AG10803 (cell line): Measurements from ENCODE around the gene NRTN.

ENCODE experiments used
- DNase-seq: peaks from one replicate; pipeline ENCODE4 v3.0.0; 2010; ENCODE audit warnings: low read depth
- H3K4me3 ChIP-seq: 2 replicates; pipeline ENCODE4 v1.5.1; 2011; ENCODE audit warnings: mild to moderate bottlenecking, low read length, control low read depth
- TF ChIP-seq, protein P1 (sequence below): conservative IDR thresholded peaks from 2 replicates; pipeline ENCODE4 v1.5.1; 2011; ENCODE audit warnings: mild to moderate bottlenecking, low read length, control low read depth, inconsistent platforms

Gene NRTN

DNA sequence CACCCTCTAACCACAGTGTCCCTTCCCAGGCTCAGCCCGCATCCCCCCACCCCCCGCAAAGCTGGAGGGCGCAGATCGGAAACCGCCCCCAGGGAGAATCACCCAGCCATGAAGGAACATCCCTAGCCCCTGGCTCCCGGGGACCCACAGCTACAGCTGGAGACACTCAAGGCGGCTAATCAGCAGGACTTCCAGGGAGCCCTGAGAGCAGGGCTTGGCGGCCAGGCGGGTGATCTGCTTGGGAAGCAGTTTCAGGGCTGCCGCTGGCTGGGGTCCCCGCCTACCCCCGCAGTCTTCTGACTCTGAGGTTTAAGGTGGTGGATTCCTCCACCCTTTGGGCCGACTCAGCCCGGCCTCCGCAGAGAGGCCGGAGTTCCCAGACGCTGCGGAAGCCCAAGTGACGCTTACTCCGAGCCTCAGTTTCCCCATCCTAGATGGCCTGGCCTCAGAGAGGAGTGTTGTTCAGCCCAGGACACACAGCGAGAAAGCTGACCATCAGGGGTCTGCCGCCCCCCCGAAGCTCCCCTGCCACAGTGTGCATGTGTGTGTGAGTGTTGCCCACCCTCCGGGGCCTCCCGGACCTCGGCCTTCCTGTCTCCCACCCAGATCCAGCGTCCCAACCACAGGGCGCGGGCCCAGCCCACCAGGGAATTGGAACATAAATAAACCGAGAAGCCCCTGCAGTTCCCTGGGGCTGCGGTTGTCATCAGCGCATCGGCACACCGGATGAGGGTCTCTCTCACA lies 24.9 kb downstream of the NRTN start:
- DNase-seq = no peak
- H3K4me3 ChIP-seq = no peak overlapping the region
- TF ChIP-seq, protein P1, sequence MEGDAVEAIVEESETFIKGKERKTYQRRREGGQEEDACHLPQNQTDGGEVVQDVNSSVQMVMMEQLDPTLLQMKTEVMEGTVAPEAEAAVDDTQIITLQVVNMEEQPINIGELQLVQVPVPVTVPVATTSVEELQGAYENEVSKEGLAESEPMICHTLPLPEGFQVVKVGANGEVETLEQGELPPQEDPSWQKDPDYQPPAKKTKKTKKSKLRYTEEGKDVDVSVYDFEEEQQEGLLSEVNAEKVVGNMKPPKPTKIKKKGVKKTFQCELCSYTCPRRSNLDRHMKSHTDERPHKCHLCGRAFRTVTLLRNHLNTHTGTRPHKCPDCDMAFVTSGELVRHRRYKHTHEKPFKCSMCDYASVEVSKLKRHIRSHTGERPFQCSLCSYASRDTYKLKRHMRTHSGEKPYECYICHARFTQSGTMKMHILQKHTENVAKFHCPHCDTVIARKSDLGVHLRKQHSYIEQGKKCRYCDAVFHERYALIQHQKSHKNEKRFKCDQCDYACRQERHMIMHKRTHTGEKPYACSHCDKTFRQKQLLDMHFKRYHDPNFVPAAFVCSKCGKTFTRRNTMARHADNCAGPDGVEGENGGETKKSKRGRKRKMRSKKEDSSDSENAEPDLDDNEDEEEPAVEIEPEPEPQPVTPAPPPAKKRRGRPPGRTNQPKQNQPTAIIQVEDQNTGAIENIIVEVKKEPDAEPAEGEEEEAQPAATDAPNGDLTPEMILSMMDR = no peak

DNA sequence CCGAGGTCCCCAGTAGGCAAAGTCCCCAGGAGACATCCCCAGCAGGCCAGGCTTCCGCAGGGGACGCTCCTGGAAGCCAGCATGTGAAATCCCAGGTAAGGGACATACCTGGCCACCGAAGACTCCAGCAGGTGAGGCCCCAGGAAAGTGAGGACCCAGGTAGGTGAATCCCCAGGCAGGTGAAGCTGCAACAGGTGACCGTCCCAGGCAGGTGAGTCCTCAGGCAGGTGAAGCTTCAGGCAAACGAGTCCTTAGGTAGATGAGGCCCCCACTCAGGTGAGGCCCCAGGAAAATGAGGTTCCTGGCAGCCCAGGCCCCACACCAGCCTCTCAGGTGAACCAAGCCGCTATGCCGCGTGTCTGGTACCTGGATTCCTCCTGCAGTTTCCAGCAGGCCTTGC lies 26.3 kb downstream of the NRTN start:
- DNase-seq = no peak
- TF ChIP-seq, protein P1 = no peak
- no peak overlapping the region for H3K4me3 ChIP-seq

DNA sequence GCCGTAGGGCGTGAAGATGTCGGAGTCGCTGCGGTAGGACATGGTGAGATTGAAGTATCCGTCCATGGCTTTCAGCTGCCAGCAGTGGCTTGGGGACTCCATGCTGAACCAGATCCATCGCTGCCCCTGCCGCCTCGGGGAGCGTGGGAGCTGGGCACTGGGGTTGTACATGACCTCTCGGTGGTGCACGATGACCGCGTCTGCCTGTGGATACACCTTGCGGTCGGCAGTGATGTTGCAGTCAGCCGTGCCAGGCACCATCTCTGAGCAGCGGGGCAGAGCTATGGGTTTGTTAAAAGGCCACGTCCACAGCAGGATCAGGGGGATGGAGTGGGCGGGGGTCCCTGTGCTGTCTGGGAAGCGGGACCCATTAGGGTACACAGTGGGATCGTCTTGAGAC lies 27.2 kb downstream of the NRTN start:
- no peak overlapping the region for H3K4me3 ChIP-seq
- TF ChIP-seq, protein P1 = no peak
- DNase-seq = no peak

DNA sequence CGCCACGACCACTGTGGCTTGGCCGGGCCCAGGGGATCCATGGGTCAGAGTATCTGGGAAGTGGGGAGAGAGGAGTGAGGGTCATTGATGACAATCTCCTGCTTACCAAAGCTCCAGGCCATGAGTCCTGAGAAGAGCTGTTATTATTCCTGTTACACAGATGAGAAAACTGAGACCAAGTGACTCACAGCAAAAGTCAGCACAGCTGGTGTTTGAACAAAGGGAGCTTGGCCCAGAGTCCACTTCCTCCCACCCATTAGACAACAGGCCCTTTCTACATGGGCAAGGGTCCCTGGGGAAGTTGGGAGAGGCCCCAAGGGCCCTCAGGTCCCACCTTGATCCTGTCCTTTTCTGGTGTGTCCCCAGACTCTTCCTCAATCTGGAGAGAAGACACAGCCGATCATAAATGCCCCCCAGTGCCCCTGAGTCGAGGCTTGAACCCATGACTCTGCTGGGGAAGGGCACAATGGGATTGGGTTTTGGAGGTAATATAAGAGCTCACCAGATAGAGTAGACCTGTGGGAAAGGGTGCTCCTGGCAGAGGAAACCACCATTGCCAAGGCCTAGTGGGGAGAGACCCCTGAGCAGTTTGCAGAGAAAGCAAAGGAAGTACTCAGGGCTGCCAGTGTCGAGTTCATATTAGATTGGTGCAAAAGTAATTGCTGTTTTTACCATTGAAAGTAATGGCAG lies 27.8 kb downstream of the NRTN start:
- no peak for DNase-seq
- TF ChIP-seq, protein P1 = no peak
- H3K4me3 ChIP-seq = no peak overlapping the region

DNA sequence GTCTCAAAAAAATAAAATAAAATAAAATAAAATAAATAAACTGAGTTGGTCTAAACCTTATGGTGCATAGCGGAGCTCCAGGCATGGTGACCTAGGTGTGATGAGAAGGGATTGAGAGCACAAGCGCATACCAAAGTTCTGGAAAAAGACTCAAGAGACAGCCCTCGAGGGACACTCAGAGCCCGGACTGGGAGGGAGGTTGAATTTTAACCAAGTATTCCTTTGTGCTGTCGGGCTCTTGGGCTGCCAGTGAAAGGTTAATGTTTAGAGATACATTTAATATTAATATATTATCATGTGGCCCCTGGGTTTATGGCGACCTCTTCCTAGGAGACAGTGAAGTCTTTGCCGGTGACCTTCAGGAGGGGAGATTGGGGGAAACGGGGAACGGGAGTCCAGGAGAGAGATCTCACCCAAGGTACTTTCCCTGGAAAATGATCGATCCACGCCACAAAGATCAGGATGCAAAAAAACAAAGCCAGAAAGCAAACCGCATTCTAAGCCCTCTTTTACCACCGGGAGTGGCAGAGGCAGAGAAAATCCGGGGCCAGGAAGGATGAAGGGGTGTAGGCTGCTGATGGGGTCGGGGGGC lies 33.0 kb downstream of the NRTN start:
- TF ChIP-seq, protein P1 = no peak
- no peak for DNase-seq
- H3K4me3 ChIP-seq = no peak overlapping the region

DNA sequence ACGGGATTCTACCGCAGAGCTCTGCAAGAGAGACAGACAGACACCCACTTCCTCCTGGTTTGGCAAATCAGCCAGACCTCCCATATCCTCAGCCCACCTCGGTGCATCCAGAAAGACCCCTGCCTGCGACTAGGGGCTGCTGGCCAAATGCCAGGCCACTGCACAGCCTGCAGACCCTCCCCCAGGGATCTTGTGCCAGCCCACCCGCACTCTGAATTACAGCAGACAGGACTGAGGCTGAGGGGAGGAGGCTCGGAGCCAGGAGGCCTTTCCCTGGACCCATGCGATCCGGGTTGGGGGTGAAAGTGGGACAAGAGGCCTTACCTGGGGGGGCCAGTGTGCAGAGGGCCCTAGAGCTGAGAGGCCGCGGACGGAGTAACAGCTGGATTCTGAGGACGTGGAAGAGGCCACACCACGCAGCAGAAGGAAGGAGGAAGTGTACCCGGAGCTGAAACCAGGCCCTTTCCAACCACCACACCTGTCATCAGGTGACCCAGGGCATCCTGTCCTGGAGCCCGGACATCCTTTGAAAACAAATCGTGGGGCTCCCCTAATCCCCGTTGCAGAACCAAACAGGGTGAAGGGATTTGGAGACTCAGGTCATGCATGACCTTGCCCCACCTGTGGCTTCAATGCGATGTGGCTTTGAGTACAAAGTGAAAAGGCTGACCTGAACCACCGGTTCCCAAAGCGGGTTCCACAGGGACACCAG lies 33.6 kb downstream of the NRTN start:
- no peak overlapping the region for H3K4me3 ChIP-seq
- TF ChIP-seq, protein P1 = no peak
- no peak for DNase-seq
